ENCODE measurements around the gene TENM4.

DNA sequence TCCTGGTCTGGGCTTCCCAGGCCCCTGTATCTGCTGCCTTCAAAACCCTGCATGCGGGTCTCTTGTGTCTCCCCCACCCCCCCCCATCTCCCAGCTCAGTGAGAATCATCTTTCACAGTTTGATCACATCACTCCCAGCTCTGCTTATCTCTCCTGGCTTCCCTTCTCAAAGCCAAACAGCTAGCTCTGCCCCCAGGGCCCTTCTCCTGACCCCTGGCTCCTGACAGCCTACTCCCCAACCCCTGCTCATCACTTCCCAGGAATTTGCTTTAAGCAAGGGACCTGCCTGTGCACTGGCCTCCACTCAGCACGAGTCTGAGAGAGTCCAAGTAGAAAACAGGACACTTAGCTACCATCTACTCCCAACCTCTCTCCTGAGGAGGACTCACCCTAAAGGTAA lies 342.7 kb downstream of the TENM4 start:
- TF ChIP-seq ZBTB20 (tag by site-specific recombination; IDR thresholded peaks at IDR 0.05) (no peak), ZNF23 (tag by site-specific recombination; IDR thresholded peaks at IDR 0.05; ENCODE audit: borderline replicate concordance) (no peak), ZNF596 (tag by site-specific recombination; IDR thresholded peaks at IDR 0.05) (no peak), ZNF274 (IDR thresholded peaks at IDR 0.05; ENCODE audit: low read length) (no peak), ZNF274 (tag by site-specific recombination; IDR thresholded peaks at IDR 0.05; ENCODE audit: borderline replicate concordance) (no peak), ZFP3 (tag by site-specific recombination; IDR thresholded peaks at IDR 0.05; ENCODE audit: low read depth) (no peak)
- TF ChIP-seq, protein P1, sequence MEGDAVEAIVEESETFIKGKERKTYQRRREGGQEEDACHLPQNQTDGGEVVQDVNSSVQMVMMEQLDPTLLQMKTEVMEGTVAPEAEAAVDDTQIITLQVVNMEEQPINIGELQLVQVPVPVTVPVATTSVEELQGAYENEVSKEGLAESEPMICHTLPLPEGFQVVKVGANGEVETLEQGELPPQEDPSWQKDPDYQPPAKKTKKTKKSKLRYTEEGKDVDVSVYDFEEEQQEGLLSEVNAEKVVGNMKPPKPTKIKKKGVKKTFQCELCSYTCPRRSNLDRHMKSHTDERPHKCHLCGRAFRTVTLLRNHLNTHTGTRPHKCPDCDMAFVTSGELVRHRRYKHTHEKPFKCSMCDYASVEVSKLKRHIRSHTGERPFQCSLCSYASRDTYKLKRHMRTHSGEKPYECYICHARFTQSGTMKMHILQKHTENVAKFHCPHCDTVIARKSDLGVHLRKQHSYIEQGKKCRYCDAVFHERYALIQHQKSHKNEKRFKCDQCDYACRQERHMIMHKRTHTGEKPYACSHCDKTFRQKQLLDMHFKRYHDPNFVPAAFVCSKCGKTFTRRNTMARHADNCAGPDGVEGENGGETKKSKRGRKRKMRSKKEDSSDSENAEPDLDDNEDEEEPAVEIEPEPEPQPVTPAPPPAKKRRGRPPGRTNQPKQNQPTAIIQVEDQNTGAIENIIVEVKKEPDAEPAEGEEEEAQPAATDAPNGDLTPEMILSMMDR (tag by site-specific recombination; IDR thresholded peaks at IDR 0.05), result no peak
- TF ChIP-seq, protein P2, sequence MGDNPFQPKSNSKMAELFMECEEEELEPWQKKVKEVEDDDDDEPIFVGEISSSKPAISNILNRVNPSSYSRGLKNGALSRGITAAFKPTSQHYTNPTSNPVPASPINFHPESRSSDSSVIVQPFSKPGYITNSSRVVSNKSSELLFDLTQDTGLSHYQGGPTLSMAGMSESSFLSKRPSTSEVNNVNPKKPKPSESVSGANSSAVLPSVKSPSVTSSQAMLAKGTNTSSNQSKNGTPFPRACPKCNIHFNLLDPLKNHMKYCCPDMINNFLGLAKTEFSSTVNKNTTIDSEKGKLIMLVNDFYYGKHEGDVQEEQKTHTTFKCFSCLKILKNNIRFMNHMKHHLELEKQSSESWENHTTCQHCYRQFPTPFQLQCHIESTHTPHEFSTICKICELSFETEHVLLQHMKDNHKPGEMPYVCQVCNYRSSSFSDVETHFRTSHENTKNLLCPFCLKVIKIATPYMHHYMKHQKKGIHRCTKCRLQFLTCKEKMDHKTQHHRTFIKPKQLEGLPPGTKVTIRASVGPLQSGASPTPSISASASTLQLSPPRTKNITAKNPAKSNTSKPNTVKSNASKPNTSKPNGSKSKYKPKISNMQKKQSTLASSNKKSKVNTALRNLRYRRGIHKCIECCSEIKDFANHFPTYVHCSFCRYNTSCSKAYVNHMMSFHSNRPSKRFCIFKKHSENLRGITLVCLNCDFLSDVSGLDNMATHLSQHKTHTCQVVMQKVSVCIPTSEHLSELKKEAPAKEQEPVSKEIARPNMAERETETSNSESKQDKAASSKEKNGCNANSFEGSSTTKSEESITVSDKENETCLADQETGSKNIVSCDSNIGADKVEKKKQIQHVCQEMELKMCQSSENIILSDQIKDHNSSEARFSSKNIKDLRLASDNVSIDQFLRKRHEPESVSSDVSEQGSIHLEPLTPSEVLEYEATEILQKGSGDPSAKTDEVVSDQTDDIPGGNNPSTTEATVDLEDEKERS (tag by site-specific recombination; IDR thresholded peaks at IDR 0.05), result no peak
- TF ChIP-seq, protein P3, sequence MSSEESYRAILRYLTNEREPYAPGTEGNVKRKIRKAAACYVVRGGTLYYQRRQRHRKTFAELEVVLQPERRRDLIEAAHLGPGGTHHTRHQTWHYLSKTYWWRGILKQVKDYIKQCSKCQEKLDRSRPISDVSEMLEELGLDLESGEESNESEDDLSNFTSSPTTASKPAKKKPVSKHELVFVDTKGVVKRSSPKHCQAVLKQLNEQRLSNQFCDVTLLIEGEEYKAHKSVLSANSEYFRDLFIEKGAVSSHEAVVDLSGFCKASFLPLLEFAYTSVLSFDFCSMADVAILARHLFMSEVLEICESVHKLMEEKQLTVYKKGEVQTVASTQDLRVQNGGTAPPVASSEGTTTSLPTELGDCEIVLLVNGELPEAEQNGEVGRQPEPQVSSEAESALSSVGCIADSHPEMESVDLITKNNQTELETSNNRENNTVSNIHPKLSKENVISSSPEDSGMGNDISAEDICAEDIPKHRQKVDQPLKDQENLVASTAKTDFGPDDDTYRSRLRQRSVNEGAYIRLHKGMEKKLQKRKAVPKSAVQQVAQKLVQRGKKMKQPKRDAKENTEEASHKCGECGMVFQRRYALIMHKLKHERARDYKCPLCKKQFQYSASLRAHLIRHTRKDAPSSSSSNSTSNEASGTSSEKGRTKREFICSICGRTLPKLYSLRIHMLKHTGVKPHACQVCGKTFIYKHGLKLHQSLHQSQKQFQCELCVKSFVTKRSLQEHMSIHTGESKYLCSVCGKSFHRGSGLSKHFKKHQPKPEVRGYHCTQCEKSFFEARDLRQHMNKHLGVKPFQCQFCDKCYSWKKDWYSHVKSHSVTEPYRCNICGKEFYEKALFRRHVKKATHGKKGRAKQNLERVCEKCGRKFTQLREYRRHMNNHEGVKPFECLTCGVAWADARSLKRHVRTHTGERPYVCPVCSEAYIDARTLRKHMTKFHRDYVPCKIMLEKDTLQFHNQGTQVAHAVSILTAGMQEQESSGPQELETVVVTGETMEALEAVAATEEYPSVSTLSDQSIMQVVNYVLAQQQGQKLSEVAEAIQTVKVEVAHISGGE (tag by site-specific recombination; conservative IDR thresholded peaks at IDR 0.05; ENCODE audit: low read depth), result no peak
- TF ChIP-seq, protein P4, sequence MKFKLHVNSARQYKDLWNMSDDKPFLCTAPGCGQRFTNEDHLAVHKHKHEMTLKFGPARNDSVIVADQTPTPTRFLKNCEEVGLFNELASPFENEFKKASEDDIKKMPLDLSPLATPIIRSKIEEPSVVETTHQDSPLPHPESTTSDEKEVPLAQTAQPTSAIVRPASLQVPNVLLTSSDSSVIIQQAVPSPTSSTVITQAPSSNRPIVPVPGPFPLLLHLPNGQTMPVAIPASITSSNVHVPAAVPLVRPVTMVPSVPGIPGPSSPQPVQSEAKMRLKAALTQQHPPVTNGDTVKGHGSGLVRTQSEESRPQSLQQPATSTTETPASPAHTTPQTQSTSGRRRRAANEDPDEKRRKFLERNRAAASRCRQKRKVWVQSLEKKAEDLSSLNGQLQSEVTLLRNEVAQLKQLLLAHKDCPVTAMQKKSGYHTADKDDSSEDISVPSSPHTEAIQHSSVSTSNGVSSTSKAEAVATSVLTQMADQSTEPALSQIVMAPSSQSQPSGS (tag by site-specific recombination; IDR thresholded peaks at IDR 0.05; ENCODE audit: low read depth), result no peak
